Adrenal gland (tissue), 12 donors: ENCODE measurements around the gene AREG. TPM values are rescaled to one million over a fixed set of nuclear protein-coding genes. Genes with fewer than 3 reads are reported as not detected.
A peak's percentile ranks its signal among the peaks of the same experiment; 100 is the strongest.

ENCODE experiments used
- DNase-seq, 7 donors: peaks; one replicate each; pipeline ENCODE4 v3.0.0-alpha.2; 2019 to 2020
- H3K27ac ChIP-seq, 5 donors: fragments of 200-600 bp; sonication (generic) in 4 of 5; 1 replicate in 3 of 5; 2 replicates in 2 of 5; pipeline versions ENCODE4 v1.5.1 to v1.8.0; 2016 to 2020; ENCODE audit warnings: mild to moderate bottlenecking in 1 of 5
- H3K27me3 ChIP-seq: fragments of 200-600 bp; 2 replicates; pipeline ENCODE4 v1.8.0; 2021
- H3K36me3 ChIP-seq, 2 donors: fragments of 200-600 bp; replicated peaks in 1 of 2; 1 replicate in 1 of 2; 2 replicates in 1 of 2; pipeline versions ENCODE4 v1.5.1 to v1.8.0; 2018 to 2022
- H3K4me1 ChIP-seq, 2 donors: fragments of 200-600 bp; replicated peaks in 1 of 2; 1 replicate in 1 of 2; 2 replicates in 1 of 2; pipeline versions ENCODE4 v1.5.1 to v1.8.0; 2018 to 2021
- H3K4me3 ChIP-seq, 4 donors: fragments of 200-600 bp; sonication (generic) in 3 of 4; one replicate each; pipeline ENCODE4 v1.5.1; 2016 to 2018
- H3K9me3 ChIP-seq, 3 donors: fragments of 200-600 bp; sonication (generic) in 1 of 3; replicated peaks in 1 of 3; 1 replicate in 2 of 3; 2 replicates in 1 of 3; pipeline versions ENCODE4 v1.5.1 to v1.8.0; 2016 to 2021
- POLR2A ChIP-seq, 2 donors: fragments of 450-650 bp; IDR thresholded peaks; one replicate each; pipeline ENCODE4 v1.6.1; 2017; ENCODE audit warnings: antibody characterized with exemption in 2 of 2, mild to moderate bottlenecking in 2 of 2, moderate library complexity in 1 of 2
- WGBS, 4 donors: extraction: QIAGEN DNeasy Blood & Tissue Kit in 2 of 4; methylation state at CpG; one replicate each; pipeline versions ENCODE4 v1.1.5 to v1.1.7; 2013 to 2017; 5-methylcytosine and 5-hydroxymethylcytosine counted together
- intact Hi-C, 2 donors: fragments of 100-400 bp; cut with DNase I; formaldehyde crosslinking; loops; one replicate each; pipeline versions ENCODE4 v1.14.1 to v1.15.0; 2022 to 2023
- polyA plus RNA-seq, 3 donors: library from polyadenylated mRNA; stranded (reverse); fragments of 200-250 nt in 2 of 3; fragments of 350-450 nt in 1 of 3; fragmentation: Illumina TruSeq in 1 of 3; extraction: RNeasy Lipid Tissue Mini Kit (QIAGEN cat#74804) in 1 of 3; gene quantifications; one replicate each; pipeline ENCODE4 v1.2.3, GENCODE V29; 2013 to 2014
- total RNA-seq, 9 donors: library from RNA; depleted of rRNA in 4 of 9; stranded (reverse); fragments of >200 nt in 4 of 9; fragments of 120-200 nt in 1 of 9; fragmentation: NEBNext Ultra II Directional in 1 of 9; extraction: Animal tissue kit (Norgen Biotek cat#: 25700) in 1 of 9; gene quantifications; one replicate each; pipeline versions ENCODE4 v1.1.0 to v1.2.4, GENCODE V29; 2013 to 2023
- TF ChIP-seq, protein P1 (sequence below), 6 experiments: fragments of 450-650 bp in 4 of 6; fragments of 200-600 bp in 2 of 6; sonication (generic) in 1 of 6; IDR thresholded peaks; 1 replicate in 5 of 6; 2 replicates in 1 of 6; pipeline versions ENCODE4 v1.5.1 to v1.8.0; 2016 to 2021; ENCODE audit warnings: antibody characterized with exemption in 6 of 6, mild to moderate bottlenecking in 2 of 6, moderate library complexity in 1 of 6
- donor health status: healthy with polysubstance abuse.
- donor health status: Bipolar disorder and iron deficiency.
- donor health status: DM: yes; HTN: yes; CAD: no.
- donor health status: DM: no; HTN: no; CAD: no.
- donor health status: DM: no; HTN: no; CAD: no.
- donor health status: DM: yes; HTN: yes; CAD: no.

The AREG gene
- total and polyA plus RNA-seq, 12 donors: 0.32 to 4.8 (median 0.98) TPM; not detected in 3

DNA sequence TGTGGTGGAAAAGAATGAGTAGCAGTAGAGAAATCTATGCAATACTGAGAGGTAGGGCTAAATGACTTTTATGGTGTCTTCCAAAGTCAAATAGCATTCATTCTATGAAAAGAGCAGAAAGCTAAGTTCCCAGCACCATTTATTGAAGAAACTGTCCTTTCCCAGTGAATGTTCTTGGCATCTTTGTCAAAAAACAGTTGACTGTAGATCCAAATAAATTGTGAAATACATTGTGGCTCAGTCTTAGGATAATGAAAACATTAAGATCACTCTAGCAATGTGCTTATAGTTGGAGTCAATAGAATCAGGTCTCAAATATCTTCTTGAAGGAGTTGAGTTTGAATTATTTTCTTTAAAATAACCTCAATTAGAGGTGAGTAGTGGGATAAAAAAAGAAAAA lies 19.4 kb downstream of the AREG start:
- Histone ChIP-seq H3K9me3 (peaks cover 0 to 6% (median 0%) of the 10 kb centered on the region in 3 donors), H3K36me3 (no peaks in the 10 kb centered on the region), H3K27ac (no peak overlapping the region), H3K27me3 (no peaks in the 10 kb centered on the region), H3K4me3 (no peak overlapping the region), H3K4me1 (no peaks in the 10 kb centered on the region)
- DNase-seq: no peak
- TF ChIP-seq POLR2A (IDR thresholded peaks at IDR 0.05): no peak
- TF ChIP-seq, protein P1, sequence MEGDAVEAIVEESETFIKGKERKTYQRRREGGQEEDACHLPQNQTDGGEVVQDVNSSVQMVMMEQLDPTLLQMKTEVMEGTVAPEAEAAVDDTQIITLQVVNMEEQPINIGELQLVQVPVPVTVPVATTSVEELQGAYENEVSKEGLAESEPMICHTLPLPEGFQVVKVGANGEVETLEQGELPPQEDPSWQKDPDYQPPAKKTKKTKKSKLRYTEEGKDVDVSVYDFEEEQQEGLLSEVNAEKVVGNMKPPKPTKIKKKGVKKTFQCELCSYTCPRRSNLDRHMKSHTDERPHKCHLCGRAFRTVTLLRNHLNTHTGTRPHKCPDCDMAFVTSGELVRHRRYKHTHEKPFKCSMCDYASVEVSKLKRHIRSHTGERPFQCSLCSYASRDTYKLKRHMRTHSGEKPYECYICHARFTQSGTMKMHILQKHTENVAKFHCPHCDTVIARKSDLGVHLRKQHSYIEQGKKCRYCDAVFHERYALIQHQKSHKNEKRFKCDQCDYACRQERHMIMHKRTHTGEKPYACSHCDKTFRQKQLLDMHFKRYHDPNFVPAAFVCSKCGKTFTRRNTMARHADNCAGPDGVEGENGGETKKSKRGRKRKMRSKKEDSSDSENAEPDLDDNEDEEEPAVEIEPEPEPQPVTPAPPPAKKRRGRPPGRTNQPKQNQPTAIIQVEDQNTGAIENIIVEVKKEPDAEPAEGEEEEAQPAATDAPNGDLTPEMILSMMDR (IDR thresholded peaks at IDR 0.05): no peak
- intact Hi-C loops: no loop called here

DNA sequence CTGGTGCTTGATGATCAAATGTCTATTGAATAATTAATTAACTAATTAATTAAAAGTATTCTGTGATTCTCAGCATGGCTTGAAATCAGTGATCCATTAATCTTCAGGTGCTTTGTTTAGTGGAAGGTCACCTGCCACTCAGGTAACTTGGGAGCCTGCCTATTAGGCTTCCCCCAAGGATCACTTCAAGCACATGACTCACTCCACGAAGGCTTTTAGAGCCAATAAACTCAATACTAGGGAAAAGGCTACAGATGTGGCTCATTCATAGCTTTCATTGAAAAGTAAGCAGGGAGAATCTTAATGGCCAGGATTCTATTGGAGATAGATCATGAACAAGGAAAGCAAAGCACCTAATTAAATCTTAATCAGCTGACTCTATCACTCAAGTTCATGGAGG lies 21.3 kb downstream of the AREG start:
- Histone ChIP-seq H3K36me3 (no peaks in the 10 kb centered on the region), H3K27me3 (no peaks in the 10 kb centered on the region), H3K9me3 (no peaks in the 10 kb centered on the region), H3K27ac (no peak overlapping the region), H3K4me1 (no peaks in the 10 kb centered on the region), H3K4me3 (no peak overlapping the region)
- intact Hi-C loops: no loop called here
- 44 to 88% (median 58%) methylated on average over 1 of the region's 1 CpG for WGBS, 4 donors
- no peak for TF ChIP-seq POLR2A (IDR thresholded peaks at IDR 0.05)
- TF ChIP-seq, protein P1 (IDR thresholded peaks at IDR 0.05): no peak
- no peak for DNase-seq

DNA sequence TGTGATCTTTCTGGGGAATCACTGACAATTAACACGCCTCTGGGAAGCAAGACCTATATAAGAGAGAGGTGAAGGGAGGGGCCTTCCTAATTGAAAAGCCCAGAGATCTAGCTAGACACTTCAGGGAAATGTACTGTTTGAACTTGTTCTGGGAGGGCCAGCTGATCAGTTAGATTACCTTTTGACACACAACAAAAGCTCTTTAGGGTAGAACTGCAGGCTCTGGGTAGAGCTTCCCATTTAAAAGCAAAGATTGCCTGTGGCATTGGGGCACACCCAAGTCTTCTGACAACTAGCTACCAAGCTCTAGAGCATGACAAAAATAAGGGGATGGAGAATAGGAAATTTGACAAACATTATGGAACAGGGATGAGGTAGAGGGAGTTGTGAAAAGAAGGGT lies 26.3 kb downstream of the AREG start:
- 67 to 100% (median 86%) methylated on average over 1 of the region's 1 CpG for WGBS, 4 donors
- Histone ChIP-seq H3K36me3 (no peaks in the 10 kb centered on the region), H3K4me3 (no peak overlapping the region), H3K9me3 (no peaks in the 10 kb centered on the region), H3K27ac (no peak overlapping the region), H3K4me1 (no peaks in the 10 kb centered on the region), H3K27me3 (no peaks in the 10 kb centered on the region)
- intact Hi-C loops: no loop called here
- no peak for DNase-seq
- TF ChIP-seq POLR2A (IDR thresholded peaks at IDR 0.05): no peak
- TF ChIP-seq, protein P1 (IDR thresholded peaks at IDR 0.05): no peak

DNA sequence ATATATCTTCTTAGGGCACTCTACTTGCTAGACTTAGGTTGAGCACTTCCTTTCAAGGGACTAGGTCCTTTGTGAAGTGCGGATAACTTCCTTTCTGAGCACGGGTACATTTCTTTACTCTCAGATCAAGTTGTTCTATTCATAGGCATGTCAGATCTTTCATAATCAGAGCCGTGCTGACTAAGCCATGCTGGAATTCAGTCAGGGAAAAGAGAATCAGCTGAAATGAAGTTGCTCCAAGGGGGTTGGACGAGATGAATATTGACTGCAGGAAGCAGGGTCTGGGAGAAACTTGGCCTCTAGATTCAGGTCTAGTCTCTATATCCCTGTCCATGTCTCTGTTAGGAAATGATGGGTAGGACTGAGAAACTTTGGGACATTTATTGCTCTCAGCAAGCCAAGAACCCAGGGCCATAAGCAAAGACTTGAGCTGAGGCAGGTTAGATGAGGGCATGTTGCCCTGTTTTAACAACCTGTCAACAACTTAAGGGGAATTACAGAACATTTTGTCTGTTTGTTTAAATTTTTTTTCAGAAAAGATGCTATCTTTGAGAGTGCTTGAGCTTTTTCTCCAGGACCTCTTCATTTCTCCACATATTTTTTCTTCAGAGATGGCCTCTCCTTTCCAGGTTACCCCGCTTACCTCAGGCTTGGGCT lies 28.3 kb downstream of the AREG start:
- Histone ChIP-seq H3K27me3 (no peaks in the 10 kb centered on the region), H3K9me3 (no peaks in the 10 kb centered on the region), H3K36me3 (no peaks in the 10 kb centered on the region), H3K4me3 (no peak overlapping the region), H3K4me1 (no peaks in the 10 kb centered on the region), H3K27ac (no peak overlapping the region)
- no peak for TF ChIP-seq POLR2A (IDR thresholded peaks at IDR 0.05)
- TF ChIP-seq, protein P1 (IDR thresholded peaks at IDR 0.05): no peak
- 45 to 55% (median 53%) methylated on average over 5 of the region's 5 CpGs for WGBS, 4 donors
- DNase-seq: peak in 1 of 7 donors; percentile 4
- intact Hi-C loops: no loop called here
